HG02759 (cell line): ENCODE measurements around the gene RAD51B.

Experiments used
- ATAC-seq: cut with Tn5 transposase; IDR thresholded peaks from one replicate; pipeline ENCODE4 v1.9.1; 2021; ENCODE audit warnings: mild to moderate bottlenecking, moderate library complexity; ENCODE audit not compliant: unreplicated experiment

RAD51B gene

GRCh38 chr14:68632054-68632895, 812.7 kb downstream of the RAD51B start:
- ATAC-seq = no peak

GRCh38 chr14:68633131-68633991, 813.8 kb downstream of the RAD51B start:
- no peak for ATAC-seq

- no peak for ATAC-seq
These were observed 814.8 kb downstream of the RAD51B start for GRCh38 chr14:68634332-68634731.

- no peak for ATAC-seq
These were observed 815.5 kb downstream of the RAD51B start for GRCh38 chr14:68634874-68635595.

GRCh38 chr14:68636597-68636996, 817.0 kb downstream of the RAD51B start:
- no peak for ATAC-seq

GRCh38 chr14:68637106-68638021, 817.8 kb downstream of the RAD51B start:
- ATAC-seq = no peak

- no peak for ATAC-seq
These were observed 818.8 kb downstream of the RAD51B start for GRCh38 chr14:68638141-68638999.

- ATAC-seq = no peak
These were observed 819.6 kb downstream of the RAD51B start for GRCh38 chr14:68639000-68639757.

GRCh38 chr14:68639758-68640574, 820.4 kb downstream of the RAD51B start:
- no peak for ATAC-seq

- no peak for ATAC-seq
These were observed 824.1 kb downstream of the RAD51B start for GRCh38 chr14:68643673-68644072.

- ATAC-seq = no peak
These were observed 824.5 kb downstream of the RAD51B start for GRCh38 chr14:68644101-68644500.

- ATAC-seq = no peak
These were observed 825.8 kb downstream of the RAD51B start for GRCh38 chr14:68645371-68645770.

GRCh38 chr14:68649476-68650189, 830.1 kb downstream of the RAD51B start:
- no peak for ATAC-seq

- ATAC-seq = no peak
These were observed 830.9 kb downstream of the RAD51B start for GRCh38 chr14:68650404-68650994.

GRCh38 chr14:68651075-68651474, 831.5 kb downstream of the RAD51B start:
- no peak for ATAC-seq

GRCh38 chr14:68651652-68652432, 832.3 kb downstream of the RAD51B start:
- ATAC-seq = no peak
